ENCODE results near the gene SMC1B. TPM values are rescaled to one million over a fixed set of nuclear protein-coding genes. Genes with fewer than 3 reads are reported as not detected.

SMC1B gene
- total and polyA plus RNA-seq, 2 of the 8 experiments (the other 6 are each of a cell fraction or from before 2014, with no cell fraction given) = 0.02 TPM; not detected in 1

DNA sequence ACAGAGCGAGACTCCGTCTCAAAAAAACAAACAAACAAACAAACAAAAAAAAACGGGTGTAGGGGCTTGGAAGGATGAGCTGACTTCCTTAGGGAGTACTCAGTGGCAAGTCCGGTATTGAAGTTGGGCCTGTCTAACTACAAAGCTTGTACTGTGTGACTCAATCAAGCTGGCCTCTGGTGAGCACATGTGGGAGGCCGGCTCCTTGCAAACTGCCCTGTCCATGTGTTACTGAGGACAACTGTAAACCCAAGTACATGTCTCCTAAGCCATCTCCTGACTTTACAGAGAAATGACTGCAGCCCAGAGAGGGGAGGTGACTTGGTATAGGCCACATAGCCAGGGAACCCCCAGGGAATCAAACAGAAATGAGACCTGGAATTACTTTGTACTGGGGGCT lies 11.7 kb upstream of the SMC1B start (continued):
- TF ChIP-seq, protein P1, sequence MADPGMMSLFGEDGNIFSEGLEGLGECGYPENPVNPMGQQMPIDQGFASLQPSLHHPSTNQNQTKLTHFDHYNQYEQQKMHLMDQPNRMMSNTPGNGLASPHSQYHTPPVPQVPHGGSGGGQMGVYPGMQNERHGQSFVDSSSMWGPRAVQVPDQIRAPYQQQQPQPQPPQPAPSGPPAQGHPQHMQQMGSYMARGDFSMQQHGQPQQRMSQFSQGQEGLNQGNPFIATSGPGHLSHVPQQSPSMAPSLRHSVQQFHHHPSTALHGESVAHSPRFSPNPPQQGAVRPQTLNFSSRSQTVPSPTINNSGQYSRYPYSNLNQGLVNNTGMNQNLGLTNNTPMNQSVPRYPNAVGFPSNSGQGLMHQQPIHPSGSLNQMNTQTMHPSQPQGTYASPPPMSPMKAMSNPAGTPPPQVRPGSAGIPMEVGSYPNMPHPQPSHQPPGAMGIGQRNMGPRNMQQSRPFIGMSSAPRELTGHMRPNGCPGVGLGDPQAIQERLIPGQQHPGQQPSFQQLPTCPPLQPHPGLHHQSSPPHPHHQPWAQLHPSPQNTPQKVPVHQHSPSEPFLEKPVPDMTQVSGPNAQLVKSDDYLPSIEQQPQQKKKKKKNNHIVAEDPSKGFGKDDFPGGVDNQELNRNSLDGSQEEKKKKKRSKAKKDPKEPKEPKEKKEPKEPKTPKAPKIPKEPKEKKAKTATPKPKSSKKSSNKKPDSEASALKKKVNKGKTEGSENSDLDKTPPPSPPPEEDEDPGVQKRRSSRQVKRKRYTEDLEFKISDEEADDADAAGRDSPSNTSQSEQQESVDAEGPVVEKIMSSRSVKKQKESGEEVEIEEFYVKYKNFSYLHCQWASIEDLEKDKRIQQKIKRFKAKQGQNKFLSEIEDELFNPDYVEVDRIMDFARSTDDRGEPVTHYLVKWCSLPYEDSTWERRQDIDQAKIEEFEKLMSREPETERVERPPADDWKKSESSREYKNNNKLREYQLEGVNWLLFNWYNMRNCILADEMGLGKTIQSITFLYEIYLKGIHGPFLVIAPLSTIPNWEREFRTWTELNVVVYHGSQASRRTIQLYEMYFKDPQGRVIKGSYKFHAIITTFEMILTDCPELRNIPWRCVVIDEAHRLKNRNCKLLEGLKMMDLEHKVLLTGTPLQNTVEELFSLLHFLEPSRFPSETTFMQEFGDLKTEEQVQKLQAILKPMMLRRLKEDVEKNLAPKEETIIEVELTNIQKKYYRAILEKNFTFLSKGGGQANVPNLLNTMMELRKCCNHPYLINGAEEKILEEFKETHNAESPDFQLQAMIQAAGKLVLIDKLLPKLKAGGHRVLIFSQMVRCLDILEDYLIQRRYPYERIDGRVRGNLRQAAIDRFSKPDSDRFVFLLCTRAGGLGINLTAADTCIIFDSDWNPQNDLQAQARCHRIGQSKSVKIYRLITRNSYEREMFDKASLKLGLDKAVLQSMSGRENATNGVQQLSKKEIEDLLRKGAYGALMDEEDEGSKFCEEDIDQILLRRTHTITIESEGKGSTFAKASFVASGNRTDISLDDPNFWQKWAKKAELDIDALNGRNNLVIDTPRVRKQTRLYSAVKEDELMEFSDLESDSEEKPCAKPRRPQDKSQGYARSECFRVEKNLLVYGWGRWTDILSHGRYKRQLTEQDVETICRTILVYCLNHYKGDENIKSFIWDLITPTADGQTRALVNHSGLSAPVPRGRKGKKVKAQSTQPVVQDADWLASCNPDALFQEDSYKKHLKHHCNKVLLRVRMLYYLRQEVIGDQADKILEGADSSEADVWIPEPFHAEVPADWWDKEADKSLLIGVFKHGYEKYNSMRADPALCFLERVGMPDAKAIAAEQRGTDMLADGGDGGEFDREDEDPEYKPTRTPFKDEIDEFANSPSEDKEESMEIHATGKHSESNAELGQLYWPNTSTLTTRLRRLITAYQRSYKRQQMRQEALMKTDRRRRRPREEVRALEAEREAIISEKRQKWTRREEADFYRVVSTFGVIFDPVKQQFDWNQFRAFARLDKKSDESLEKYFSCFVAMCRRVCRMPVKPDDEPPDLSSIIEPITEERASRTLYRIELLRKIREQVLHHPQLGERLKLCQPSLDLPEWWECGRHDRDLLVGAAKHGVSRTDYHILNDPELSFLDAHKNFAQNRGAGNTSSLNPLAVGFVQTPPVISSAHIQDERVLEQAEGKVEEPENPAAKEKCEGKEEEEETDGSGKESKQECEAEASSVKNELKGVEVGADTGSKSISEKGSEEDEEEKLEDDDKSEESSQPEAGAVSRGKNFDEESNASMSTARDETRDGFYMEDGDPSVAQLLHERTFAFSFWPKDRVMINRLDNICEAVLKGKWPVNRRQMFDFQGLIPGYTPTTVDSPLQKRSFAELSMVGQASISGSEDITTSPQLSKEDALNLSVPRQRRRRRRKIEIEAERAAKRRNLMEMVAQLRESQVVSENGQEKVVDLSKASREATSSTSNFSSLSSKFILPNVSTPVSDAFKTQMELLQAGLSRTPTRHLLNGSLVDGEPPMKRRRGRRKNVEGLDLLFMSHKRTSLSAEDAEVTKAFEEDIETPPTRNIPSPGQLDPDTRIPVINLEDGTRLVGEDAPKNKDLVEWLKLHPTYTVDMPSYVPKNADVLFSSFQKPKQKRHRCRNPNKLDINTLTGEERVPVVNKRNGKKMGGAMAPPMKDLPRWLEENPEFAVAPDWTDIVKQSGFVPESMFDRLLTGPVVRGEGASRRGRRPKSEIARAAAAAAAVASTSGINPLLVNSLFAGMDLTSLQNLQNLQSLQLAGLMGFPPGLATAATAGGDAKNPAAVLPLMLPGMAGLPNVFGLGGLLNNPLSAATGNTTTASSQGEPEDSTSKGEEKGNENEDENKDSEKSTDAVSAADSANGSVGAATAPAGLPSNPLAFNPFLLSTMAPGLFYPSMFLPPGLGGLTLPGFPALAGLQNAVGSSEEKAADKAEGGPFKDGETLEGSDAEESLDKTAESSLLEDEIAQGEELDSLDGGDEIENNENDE (IDR thresholded peaks at IDR 0.05; ENCODE audit: insufficient replicate concordance, low read length) = no peak
- no peak for TF ChIP-seq KDM1A (IDR thresholded peaks at IDR 0.05; ENCODE audit: borderline replicate concordance, low read length)
